Astrocyte (in vitro differentiated cells and primary cell): ENCODE results near the gene CTTNBP2.

ENCODE experiments used
- EZH2 ChIP-seq: IDR thresholded peaks from 2 replicates; pipeline ENCODE4 v1.6.1; 2012; ENCODE audit warnings: mild to moderate bottlenecking, low read length, inconsistent platforms; ENCODE audit not compliant: insufficient read depth
- TF ChIP-seq, protein P1 (sequence below): IDR thresholded peaks from 2 replicates; pipeline ENCODE4 v1.5.1; 2011; ENCODE audit warnings: low read depth, mild to moderate bottlenecking, inconsistent platforms, low read length, moderate library complexity; ENCODE audit not compliant: insufficient read depth

DNA sequence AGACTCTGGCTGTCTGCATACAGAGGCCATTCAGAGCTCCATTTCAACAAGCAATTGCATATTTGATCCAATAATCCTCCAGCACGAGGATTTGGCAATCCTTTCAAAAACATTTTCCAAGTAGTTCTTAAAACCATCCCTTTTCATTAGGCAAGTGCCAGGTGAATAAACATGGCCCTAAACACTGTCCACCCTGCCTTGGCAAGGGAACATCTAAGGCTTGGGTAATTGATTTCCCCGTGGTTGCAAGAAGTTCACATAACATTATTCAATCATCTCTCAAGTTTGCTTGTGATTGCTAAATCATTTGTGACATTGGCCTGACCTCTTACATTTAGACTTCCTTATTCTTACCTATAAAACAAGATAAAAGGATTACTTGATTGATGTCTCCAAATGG is 175.2 kb downstream of the CTTNBP2 start:
- TF ChIP-seq, protein P1, sequence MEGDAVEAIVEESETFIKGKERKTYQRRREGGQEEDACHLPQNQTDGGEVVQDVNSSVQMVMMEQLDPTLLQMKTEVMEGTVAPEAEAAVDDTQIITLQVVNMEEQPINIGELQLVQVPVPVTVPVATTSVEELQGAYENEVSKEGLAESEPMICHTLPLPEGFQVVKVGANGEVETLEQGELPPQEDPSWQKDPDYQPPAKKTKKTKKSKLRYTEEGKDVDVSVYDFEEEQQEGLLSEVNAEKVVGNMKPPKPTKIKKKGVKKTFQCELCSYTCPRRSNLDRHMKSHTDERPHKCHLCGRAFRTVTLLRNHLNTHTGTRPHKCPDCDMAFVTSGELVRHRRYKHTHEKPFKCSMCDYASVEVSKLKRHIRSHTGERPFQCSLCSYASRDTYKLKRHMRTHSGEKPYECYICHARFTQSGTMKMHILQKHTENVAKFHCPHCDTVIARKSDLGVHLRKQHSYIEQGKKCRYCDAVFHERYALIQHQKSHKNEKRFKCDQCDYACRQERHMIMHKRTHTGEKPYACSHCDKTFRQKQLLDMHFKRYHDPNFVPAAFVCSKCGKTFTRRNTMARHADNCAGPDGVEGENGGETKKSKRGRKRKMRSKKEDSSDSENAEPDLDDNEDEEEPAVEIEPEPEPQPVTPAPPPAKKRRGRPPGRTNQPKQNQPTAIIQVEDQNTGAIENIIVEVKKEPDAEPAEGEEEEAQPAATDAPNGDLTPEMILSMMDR = no peak
- TF ChIP-seq EZH2 = no peak
